ENCODE results near the gene RGL1.

Gene RGL1

GRCh38 chr1:183864611-183865010 lies 59.7 kb downstream of the RGL1 start:
- DNase-seq (ENCODE audit: low read depth in 2 of 2): no peak

DNA sequence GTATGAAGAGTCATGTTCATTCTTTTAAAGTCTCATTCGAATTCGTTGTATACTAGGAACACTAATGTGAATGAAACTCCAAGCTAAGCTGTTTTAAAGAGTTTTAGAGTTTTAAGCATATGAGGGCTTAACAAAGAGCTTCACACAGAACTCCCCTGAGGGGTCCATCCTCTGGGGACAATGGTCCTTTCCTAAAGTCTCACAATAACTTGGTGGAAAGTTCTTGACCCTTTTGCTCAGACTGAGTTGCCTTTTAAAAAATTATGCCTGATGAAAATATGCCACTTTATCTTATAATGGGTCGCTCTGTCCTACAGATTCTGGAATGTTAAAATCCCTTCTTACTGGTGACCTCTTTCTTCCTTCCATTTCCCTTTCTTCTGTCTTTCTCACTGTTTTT lies 64.3 kb downstream of the RGL1 start:
- DNase-seq (ENCODE audit: low read depth in 2 of 2): no peak

DNA sequence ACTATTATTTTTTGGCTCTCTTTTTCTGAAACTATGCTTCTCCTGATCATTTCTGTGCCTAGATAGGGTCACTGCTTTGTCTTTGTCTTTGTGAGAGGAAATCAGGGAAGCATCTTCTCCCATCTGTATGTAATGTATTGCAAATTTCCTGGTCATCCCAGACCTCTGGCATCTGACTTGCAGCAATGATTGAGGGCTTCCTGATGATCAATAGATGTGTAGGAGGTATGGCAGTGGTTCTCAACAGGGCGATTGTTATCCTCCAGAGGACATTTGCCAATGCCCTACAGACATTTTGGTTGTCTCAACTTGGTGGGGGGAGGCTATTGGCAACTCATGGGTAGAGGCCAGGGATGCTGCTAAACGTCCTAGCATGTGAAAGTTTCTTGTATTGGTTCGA lies 64.7 kb downstream of the RGL1 start:
- no peak for DNase-seq (ENCODE audit: low read depth in 2 of 2)

DNA sequence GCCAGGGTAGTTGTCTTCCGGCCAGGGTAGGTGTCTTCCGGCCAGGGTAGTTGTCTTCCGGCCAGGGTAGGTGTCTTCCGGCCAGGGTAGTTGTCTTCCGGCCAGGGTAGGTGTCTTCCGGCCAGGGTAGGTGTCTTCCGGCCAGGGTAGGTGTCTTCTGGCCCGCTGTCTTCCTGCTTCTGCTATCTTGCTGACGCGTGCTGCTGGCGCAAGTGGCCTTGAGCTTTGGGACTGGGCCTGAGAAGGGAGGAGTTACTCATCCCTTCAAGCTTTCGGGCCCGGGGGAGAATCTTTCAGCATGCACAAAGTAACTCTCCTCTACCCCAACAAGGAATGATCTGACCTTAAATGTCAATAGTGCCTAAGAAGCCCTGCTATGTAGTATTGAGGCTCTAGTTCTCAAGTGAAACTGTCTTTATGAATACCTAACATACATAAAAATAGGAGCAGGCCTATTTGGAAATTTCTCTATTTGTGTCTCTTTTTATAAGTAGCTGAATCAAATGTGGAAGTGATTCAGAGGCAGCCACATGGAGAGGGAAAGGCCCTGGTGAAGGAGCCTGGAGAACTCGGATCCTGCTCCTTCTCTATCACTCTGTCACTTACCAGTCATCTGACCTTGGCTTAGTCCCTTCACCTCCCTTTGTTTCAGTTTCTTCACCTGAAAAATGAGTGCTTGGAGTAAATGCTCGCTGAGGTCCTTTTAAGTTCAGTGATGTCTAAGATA lies 65.6 kb downstream of the RGL1 start:
- DNase-seq (ENCODE audit: low read depth in 2 of 2): no peak

GRCh38 chr1:183871142-183871541 lies 66.2 kb downstream of the RGL1 start:
- no peak for DNase-seq (ENCODE audit: low read depth in 2 of 2)

- DNase-seq (ENCODE audit: low read depth in 2 of 2): no peak
Observed at GRCh38 chr1:183871601-183872000, 66.7 kb downstream of the RGL1 start.

DNA sequence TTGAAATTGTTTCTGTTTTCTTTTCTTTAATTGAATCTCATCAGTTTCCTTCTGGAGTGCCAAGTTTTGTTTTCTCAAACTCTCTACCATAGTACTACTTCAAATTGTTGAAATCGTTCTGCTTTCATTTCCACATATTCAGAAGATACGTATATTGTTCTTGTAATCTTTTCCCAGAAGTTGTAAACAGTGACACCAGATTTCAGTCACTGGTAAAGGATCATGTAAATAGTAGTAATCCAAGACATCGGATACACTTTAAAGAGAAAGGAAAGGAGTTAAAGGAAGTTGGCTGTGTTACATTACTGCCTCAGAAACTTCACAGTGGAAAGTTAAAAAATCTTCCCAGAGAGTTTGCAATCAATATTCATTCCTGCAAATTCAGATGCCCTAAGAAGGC lies 67.5 kb downstream of the RGL1 start:
- DNase-seq (ENCODE audit: low read depth in 2 of 2): no peak

DNA sequence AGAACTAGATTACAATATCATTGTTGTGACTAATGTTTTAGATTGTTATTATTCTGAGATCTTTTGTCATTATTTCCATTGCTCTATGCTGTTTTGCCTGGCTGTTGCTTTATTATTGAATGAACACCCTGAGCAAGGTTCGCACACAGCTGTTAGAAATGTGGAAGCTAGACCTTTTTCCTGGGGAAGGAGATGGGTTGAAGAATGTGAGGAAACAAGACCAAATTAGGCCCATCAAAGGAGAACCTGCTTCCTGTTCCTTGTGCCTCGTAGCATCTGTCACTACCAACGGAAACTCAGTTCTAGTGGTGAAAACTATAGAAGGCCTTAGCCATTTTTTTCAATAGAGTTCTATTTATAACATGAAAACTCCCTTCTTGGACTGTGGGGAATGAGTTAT lies 68.7 kb downstream of the RGL1 start:
- DNase-seq (ENCODE audit: low read depth in 2 of 2): no peak

GRCh38 chr1:183876309-183876708 lies 71.4 kb downstream of the RGL1 start:
- no peak for DNase-seq (ENCODE audit: low read depth in 2 of 2)

GRCh38 chr1:183877053-183877720 lies 72.3 kb downstream of the RGL1 start:
- no peak for DNase-seq (ENCODE audit: low read depth in 2 of 2)

- no peak for DNase-seq (ENCODE audit: low read depth in 2 of 2)
Observed at GRCh38 chr1:183879494-183879893, 74.6 kb downstream of the RGL1 start.

- DNase-seq (ENCODE audit: low read depth in 2 of 2): no peak
Observed at GRCh38 chr1:183879966-183880365, 75.0 kb downstream of the RGL1 start.

GRCh38 chr1:183880531-183881243 lies 75.8 kb downstream of the RGL1 start:
- DNase-seq (ENCODE audit: low read depth in 2 of 2): no peak

DNA sequence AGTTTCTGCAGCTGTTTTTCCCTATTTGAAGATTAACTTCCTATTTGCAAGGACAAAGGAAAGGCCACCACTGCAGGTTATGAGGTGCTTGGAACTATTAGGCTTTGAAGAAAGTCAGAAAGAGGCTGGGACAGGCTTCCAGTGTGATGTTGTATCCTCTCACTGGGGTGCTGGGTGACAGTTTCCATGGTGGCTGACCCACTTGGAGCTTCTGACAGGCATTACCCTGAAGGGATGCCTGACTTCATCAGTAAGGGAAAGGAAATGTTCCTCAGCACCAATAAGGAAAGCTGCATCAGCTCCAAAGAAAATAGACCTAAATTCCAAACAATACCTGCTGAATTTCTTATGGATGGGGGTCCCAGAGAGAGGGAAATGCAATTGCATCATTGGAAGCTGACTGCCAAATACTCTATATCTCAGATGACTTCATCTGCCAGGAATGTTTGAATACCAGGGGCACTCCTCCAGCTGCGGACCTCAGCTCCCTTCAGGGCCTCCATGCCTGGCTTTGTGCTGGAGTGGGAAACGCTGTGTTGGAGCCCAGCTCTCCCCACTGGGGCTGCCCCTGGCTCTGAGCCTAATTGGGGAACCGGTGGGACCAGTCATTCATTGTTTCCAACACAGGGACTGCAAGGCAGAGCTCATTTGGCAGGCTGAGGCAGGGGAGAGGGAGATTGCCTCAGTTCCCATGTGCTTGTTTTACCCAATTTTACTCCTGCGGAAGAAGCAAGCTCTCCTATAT lies 76.6 kb downstream of the RGL1 start:
- DNase-seq (ENCODE audit: low read depth in 2 of 2): no peak

- no peak for DNase-seq (ENCODE audit: low read depth in 2 of 2)
Observed at GRCh38 chr1:183882335-183883167, 77.6 kb downstream of the RGL1 start.

DNA sequence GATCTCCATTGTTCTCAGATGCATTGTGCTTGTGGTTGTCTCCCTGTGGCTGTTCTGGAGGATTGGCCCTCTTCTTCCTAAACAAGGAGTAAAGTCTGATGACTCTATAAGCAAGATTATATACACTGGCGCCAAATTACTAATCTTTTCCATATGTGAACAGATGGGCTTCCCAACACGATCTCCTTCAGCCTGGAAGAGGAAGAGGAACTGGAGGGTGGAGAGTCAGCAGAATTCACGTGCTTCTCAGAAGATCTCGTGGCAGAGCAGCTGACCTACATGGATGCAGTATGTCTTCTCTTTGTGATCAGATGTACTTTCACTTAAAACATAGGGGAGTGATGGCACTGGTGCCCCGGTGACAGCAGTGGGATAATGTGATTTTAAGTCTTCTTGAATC lies 78.7 kb downstream of the RGL1 start:
- no peak for DNase-seq (ENCODE audit: low read depth in 2 of 2)

DNA sequence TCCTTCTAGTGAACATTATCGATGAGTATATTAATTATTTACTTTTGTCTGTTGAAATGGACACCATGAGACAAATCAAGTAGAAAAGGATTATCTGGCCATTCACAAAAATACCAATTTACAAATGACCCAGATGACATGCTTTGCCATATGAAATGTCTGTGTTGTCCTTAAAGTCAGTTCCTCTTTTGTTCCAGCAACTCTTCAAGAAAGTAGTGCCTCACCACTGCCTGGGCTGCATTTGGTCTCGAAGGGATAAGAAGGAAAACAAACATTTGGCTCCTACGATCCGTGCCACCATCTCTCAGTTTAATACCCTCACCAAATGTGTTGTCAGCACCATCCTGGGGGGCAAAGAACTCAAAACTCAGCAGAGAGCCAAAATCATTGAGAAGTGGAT lies 79.6 kb downstream of the RGL1 start:
- DNase-seq (ENCODE audit: low read depth in 2 of 2): no peak

DNA sequence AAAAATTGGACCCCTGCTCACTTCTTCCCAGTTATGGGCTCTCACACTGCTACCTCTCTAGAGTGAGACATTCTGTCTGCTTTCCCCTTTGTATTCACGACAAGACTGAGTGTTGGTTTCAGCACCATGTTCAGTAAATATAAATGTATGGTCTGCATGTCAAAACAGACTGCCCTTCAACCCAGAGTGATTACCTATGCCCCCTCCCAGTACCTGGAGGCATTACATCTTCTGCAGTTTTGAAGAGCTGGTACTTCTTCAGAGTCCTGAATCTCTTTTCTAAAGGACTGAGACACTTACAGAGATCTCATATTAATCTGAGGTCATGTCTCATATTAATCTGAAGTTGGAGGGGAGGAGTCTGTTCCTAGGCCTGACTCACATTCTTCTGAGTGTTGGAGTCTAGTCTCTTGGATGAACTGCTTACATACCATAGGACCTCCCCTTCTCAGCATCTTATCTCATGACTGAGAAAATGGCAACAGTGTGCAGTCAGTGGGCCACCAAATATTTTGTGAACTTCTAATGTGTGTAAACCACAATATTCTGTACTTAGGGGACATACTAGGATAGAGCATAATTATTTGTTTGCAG lies 80.3 kb downstream of the RGL1 start:
- no peak for DNase-seq (ENCODE audit: low read depth in 2 of 2)

- no peak for DNase-seq (ENCODE audit: low read depth in 2 of 2)
Observed at GRCh38 chr1:183886083-183886828, 81.3 kb downstream of the RGL1 start.

- DNase-seq (ENCODE audit: low read depth in 2 of 2): no peak
Observed at GRCh38 chr1:183886853-183887252, 81.9 kb downstream of the RGL1 start.

All from stimulated activated CD8-positive, alpha-beta memory T cell treated with anti-CD3 and anti-CD28 coated beads, Interleukin-15, amount 100 ng/mL, for 4 hours (primary cell).